ENCODE results near the gene CCDC78. TPM values are rescaled to one million over a fixed set of nuclear protein-coding genes. Genes with fewer than 3 reads are reported as not detected.

CCDC78 gene
- total RNA-seq, 1 experiment from 2014 or later = 3.5 TPM

GRCh38 chr16:763369-764183 is 37.3 kb upstream of the CCDC78 start:
- POLR2A ChIA-PET = no interaction called here
- H3K4me3 ChIP-seq (ENCODE audit: low read depth, low read length) = no peak overlapping the region
- H3K27me3 ChIP-seq (replicated peaks; ENCODE audit: control insufficient read depth, insufficient read depth, low read length) = no peaks in the 10 kb centered on the region
- H3K36me3 Mint-ChIP-seq (ENCODE audit: insufficient read depth, unreplicated experiment) = no peaks in the 10 kb centered on the region
- no peaks in the 10 kb centered on the region for H3K9me3 Mint-ChIP-seq (ENCODE audit: unreplicated experiment)
- no peak for DNase-seq
- H3K4me3 Mint-ChIP-seq (ENCODE audit: unreplicated experiment) = no peak overlapping the region
- no peaks in the 10 kb centered on the region for H3K4me1 Mint-ChIP-seq (ENCODE audit: low read depth, unreplicated experiment)
- TF ChIP-seq, protein P1, sequence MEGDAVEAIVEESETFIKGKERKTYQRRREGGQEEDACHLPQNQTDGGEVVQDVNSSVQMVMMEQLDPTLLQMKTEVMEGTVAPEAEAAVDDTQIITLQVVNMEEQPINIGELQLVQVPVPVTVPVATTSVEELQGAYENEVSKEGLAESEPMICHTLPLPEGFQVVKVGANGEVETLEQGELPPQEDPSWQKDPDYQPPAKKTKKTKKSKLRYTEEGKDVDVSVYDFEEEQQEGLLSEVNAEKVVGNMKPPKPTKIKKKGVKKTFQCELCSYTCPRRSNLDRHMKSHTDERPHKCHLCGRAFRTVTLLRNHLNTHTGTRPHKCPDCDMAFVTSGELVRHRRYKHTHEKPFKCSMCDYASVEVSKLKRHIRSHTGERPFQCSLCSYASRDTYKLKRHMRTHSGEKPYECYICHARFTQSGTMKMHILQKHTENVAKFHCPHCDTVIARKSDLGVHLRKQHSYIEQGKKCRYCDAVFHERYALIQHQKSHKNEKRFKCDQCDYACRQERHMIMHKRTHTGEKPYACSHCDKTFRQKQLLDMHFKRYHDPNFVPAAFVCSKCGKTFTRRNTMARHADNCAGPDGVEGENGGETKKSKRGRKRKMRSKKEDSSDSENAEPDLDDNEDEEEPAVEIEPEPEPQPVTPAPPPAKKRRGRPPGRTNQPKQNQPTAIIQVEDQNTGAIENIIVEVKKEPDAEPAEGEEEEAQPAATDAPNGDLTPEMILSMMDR (IDR thresholded peaks at IDR 0.05; ENCODE audit: insufficient read depth in 1 of 2, low read depth in 1 of 2, low read length in 1 of 2, severe bottlenecking in 1 of 2, unreplicated experiment in 1 of 2) = no peak
- CTCF ChIA-PET = no interaction called here
- no peaks in the 10 kb centered on the region for H3K36me3 ChIP-seq (ENCODE audit: control insufficient read depth, insufficient read depth, low read length)
- H3K27ac Mint-ChIP-seq (ENCODE audit: unreplicated experiment) = no peak overlapping the region
- peaks cover 25% of the 10 kb centered on the region for H3K4me1 ChIP-seq
- intact Hi-C loops (cut with micrococcal nuclease; ENCODE audit: unreplicated experiment) = no loop called here
- no peaks in the 10 kb centered on the region for H3K9me3 ChIP-seq
- no TSS peak for BruUV-seq (replicated peaks)
- H3K27me3 Mint-ChIP-seq (ENCODE audit: insufficient read depth, unreplicated experiment) = no peaks in the 10 kb centered on the region

DNA sequence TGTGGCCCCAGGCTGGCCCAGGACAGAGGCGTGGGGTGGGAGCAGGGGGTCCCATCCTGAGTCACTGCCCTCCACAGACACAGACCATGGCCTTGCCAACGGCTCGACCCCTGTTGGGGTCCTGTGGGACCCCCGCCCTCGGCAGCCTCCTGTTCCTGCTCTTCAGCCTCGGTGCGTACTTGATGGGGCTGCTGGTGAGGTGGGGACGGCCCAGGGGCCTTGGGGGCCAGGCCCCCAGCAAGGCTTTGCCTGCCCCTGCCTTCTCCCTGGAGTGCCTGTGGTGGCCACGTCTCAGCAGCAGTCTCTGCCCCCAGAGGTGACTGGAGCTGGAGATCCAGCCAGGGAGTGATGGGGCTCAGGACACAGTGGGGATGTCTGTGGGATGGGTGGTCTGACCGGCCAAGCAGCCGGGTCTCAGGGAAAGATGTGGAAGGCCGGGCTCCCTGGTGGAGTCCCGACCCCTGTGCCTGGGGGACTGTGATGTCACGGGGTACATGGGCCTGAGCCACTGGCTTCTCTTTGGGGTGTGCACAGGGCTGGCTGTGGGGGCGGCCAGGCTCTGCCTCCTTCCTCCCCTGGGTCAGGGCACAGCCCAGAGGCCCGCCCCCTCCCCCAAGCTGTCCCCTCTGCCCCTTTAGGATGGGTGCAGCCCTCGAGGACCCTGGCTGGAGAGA is 36.5 kb upstream of the CCDC78 start:
- intact Hi-C loops (cut with micrococcal nuclease; ENCODE audit: unreplicated experiment) = no loop called here
- H3K4me1 Mint-ChIP-seq (ENCODE audit: low read depth, unreplicated experiment) = no peaks in the 10 kb centered on the region
- POLR2A ChIA-PET = no interaction called here
- no TSS peak for BruUV-seq (replicated peaks)
- H3K27me3 Mint-ChIP-seq (ENCODE audit: insufficient read depth, unreplicated experiment) = no peaks in the 10 kb centered on the region
- no peaks in the 10 kb centered on the region for H3K9me3 ChIP-seq
- no peak overlapping the region for H3K4me3 Mint-ChIP-seq (ENCODE audit: unreplicated experiment)
- TF ChIP-seq, protein P1 (IDR thresholded peaks at IDR 0.05; ENCODE audit: insufficient read depth in 1 of 2, low read depth in 1 of 2, low read length in 1 of 2, severe bottlenecking in 1 of 2, unreplicated experiment in 1 of 2) = no peak
- H3K4me1 ChIP-seq = peaks cover 25% of the 10 kb centered on the region
- H3K9me3 Mint-ChIP-seq (ENCODE audit: unreplicated experiment) = no peaks in the 10 kb centered on the region
- H3K4me3 ChIP-seq (ENCODE audit: low read depth, low read length) = no peak overlapping the region
- H3K36me3 ChIP-seq (ENCODE audit: control insufficient read depth, insufficient read depth, low read length) = no peaks in the 10 kb centered on the region
- CTCF ChIA-PET = no interaction called here
- H3K36me3 Mint-ChIP-seq (ENCODE audit: insufficient read depth, unreplicated experiment) = peaks cover 3% of the 10 kb centered on the region
- no peaks in the 10 kb centered on the region for H3K27me3 ChIP-seq (replicated peaks; ENCODE audit: control insufficient read depth, insufficient read depth, low read length)
- H3K27ac Mint-ChIP-seq (ENCODE audit: unreplicated experiment) = no peak overlapping the region
- no peak for DNase-seq

- no peaks in the 10 kb centered on the region for H3K27me3 Mint-ChIP-seq (ENCODE audit: insufficient read depth, unreplicated experiment)
- no peaks in the 10 kb centered on the region for H3K4me1 Mint-ChIP-seq (ENCODE audit: low read depth, unreplicated experiment)
- no peak overlapping the region for H3K27ac Mint-ChIP-seq (ENCODE audit: unreplicated experiment)
- H3K9me3 Mint-ChIP-seq (ENCODE audit: unreplicated experiment) = no peaks in the 10 kb centered on the region
- DNase-seq = no peak
- intact Hi-C loops (cut with micrococcal nuclease; ENCODE audit: unreplicated experiment) = no loop called here
- Histone ChIP-seq H3K27me3 (replicated peaks; ENCODE audit: control insufficient read depth, insufficient read depth, low read length) (no peaks in the 10 kb centered on the region), H3K4me1 (peaks cover 25% of the 10 kb centered on the region), H3K9me3 (no peaks in the 10 kb centered on the region), H3K4me3 (ENCODE audit: low read depth, low read length) (no peak overlapping the region), H3K36me3 (ENCODE audit: control insufficient read depth, insufficient read depth, low read length) (no peaks in the 10 kb centered on the region)
- BruUV-seq (replicated peaks) = no TSS peak
- no peak overlapping the region for H3K4me3 Mint-ChIP-seq (ENCODE audit: unreplicated experiment)
- peaks cover 6% of the 10 kb centered on the region for H3K36me3 Mint-ChIP-seq (ENCODE audit: insufficient read depth, unreplicated experiment)
- TF ChIP-seq, protein P1 (IDR thresholded peaks at IDR 0.05; ENCODE audit: insufficient read depth in 1 of 2, low read depth in 1 of 2, low read length in 1 of 2, severe bottlenecking in 1 of 2, unreplicated experiment in 1 of 2) = no peak
- POLR2A ChIA-PET = interaction anchor here (0.6 kb wide), 1 partner anchor 1667 kb away, joined by 5 read pairs; no protein-coding TSS in a partner anchor
- CTCF ChIA-PET = interaction anchor here (0.6 kb wide), 2 partner anchors 9 to 25 kb away, joined by 3 to 6 read pairs; no protein-coding TSS in a partner anchor
These were observed 35.6 kb upstream of the CCDC78 start for GRCh38 chr16:761625-762513.

Measured in Caco-2 (cell line).